ENCODE data around the gene SLC22A24. TPM values are rescaled to one million over a fixed set of nuclear protein-coding genes. Genes with fewer than 3 reads are reported as not detected.

Gene SLC22A24
- total RNA-seq, 1 experiment from 2014 or later, result not detected

GRCh38 chr11:63165706-63166310, 21.8 kb upstream of the SLC22A24 start:
- H3K27ac Mint-ChIP-seq, result no peak overlapping the region
- ChIA-PET POLR2A (no interaction called here), CTCF (no interaction called here)
- H3K9me3 Mint-ChIP-seq, result no peaks in the 10 kb centered on the region
- DNase-seq (ENCODE audit: low spot score) (no peak), ATAC-seq (no peak)
- no peaks in the 10 kb centered on the region for H3K4me1 Mint-ChIP-seq
- no peaks in the 10 kb centered on the region for H3K36me3 Mint-ChIP-seq
- H3K27me3 Mint-ChIP-seq (ENCODE audit: low read depth), result peaks cover 61% of the 10 kb centered on the region
- H3K4me3 Mint-ChIP-seq, result no peak overlapping the region
- TF ChIP-seq SMAD3 (CRISPR knock-in tag; IDR thresholded peaks at IDR 0.05; ENCODE audit: borderline replicate concordance), result no peak

GRCh38 chr11:63155794-63156193, 11.8 kb upstream of the SLC22A24 start:
- ATAC-seq (no peak), DNase-seq (ENCODE audit: low spot score) (no peak)
- H3K9me3 Mint-ChIP-seq, result peaks cover 15% of the 10 kb centered on the region
- no peaks in the 10 kb centered on the region for H3K36me3 Mint-ChIP-seq
- POLR2A ChIA-PET, result no interaction called here
- CTCF ChIA-PET, result interaction anchor here (1.6 kb wide), 1 partner anchor 57 kb away, joined by 4 read pairs; no protein-coding TSS in a partner anchor
- H3K27ac Mint-ChIP-seq, result no peak overlapping the region
- H3K4me1 Mint-ChIP-seq, result peaks cover 9% of the 10 kb centered on the region
- H3K4me3 Mint-ChIP-seq, result no peak overlapping the region
- no peak for TF ChIP-seq SMAD4 (CRISPR knock-in tag; IDR thresholded peaks at IDR 0.05)
- H3K27me3 Mint-ChIP-seq (ENCODE audit: low read depth), result peaks cover 13% of the 10 kb centered on the region

DNA sequence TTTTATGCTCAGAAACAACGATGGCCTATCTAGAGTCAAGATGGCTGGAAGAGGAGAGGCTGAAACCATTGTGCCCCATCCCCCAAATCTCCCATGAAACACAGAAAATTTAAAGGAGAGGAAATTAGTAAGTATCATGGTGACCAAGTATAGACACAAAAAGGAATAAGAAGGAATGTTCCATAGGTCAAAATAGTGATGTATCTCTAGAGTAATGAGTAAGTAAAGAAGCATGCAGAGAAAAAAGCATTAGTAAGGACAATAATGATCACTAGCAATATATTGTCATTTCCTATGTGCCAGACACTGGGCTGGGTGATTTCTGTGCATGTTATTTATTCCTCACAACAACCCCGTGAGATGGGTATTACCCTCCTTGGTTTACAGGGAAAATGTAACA, 2.6 kb upstream of the SLC22A24 start:
- peaks cover 5% of the 10 kb centered on the region; the same call in 1 of the 2 replicates for H3K4me1 Mint-ChIP-seq
- POLR2A ChIA-PET, result no interaction called here
- peaks cover 8% of the 10 kb centered on the region for H3K27me3 Mint-ChIP-seq (ENCODE audit: low read depth)
- TF ChIP-seq MAX (CRISPR knock-in tag; IDR thresholded peaks at IDR 0.05) (no peak), ATF6 (CRISPR knock-in tag; IDR thresholded peaks at IDR 0.05) (no peak), AR (CRISPR knock-in tag; IDR thresholded peaks at IDR 0.05) (no peak), CREB1 (CRISPR knock-in tag; IDR thresholded peaks at IDR 0.05) (no peak)
- ATAC-seq (no peak), DNase-seq (ENCODE audit: low spot score) (no peak)
- H3K36me3 Mint-ChIP-seq, result no peaks in the 10 kb centered on the region
- no peak overlapping the region for H3K4me3 Mint-ChIP-seq
- no peak overlapping the region for H3K27ac Mint-ChIP-seq
- CTCF ChIA-PET, result no interaction called here
- H3K9me3 Mint-ChIP-seq, result peaks cover under 1% of the 10 kb centered on the region; the same call in 1 of the 2 replicates

- no peak overlapping the region for H3K27ac Mint-ChIP-seq
- CTCF ChIA-PET, result no interaction called here
- H3K36me3 Mint-ChIP-seq, result no peaks in the 10 kb centered on the region
- ATAC-seq (no peak), DNase-seq (ENCODE audit: low spot score) (no peak)
- H3K4me1 Mint-ChIP-seq, result peaks cover 5% of the 10 kb centered on the region; the same call in 1 of the 2 replicates
- peaks cover 19% of the 10 kb centered on the region for H3K27me3 Mint-ChIP-seq (ENCODE audit: low read depth)
- peaks cover 8% of the 10 kb centered on the region for H3K9me3 Mint-ChIP-seq
- POLR2A ChIA-PET, result no interaction called here
- no peak overlapping the region for H3K4me3 Mint-ChIP-seq
- TF ChIP-seq SP1 (CRISPR knock-in tag; conservative IDR thresholded peaks at IDR 0.05), result no peak
- no peak for TF ChIP-seq IRF1 (CRISPR knock-in tag; IDR thresholded peaks at IDR 0.05)
- no peak for TF ChIP-seq OVOL2 (CRISPR knock-in tag; IDR thresholded peaks at IDR 0.05; ENCODE audit: borderline replicate concordance)
- no peak for TF ChIP-seq ZNF396 (CRISPR knock-in tag; IDR thresholded peaks at IDR 0.05; ENCODE audit: borderline replicate concordance)
- no peak for TF ChIP-seq NR2C2 (CRISPR knock-in tag; IDR thresholded peaks at IDR 0.05)
- TF ChIP-seq HMGA2 (CRISPR knock-in tag; IDR thresholded peaks at IDR 0.05), result no peak
- no peak for TF ChIP-seq TEAD4 (CRISPR knock-in tag; IDR thresholded peaks at IDR 0.05)
- no peak for TF ChIP-seq NFATC4 (CRISPR knock-in tag; IDR thresholded peaks at IDR 0.05)
- TF ChIP-seq, protein P1, sequence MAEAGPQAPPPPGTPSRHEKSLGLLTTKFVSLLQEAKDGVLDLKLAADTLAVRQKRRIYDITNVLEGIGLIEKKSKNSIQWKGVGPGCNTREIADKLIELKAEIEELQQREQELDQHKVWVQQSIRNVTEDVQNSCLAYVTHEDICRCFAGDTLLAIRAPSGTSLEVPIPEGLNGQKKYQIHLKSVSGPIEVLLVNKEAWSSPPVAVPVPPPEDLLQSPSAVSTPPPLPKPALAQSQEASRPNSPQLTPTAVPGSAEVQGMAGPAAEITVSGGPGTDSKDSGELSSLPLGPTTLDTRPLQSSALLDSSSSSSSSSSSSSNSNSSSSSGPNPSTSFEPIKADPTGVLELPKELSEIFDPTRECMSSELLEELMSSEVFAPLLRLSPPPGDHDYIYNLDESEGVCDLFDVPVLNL (CRISPR knock-in tag; IDR thresholded peaks at IDR 0.05; ENCODE audit: borderline replicate concordance, low read depth), result no peak
- TF ChIP-seq, protein P2, sequence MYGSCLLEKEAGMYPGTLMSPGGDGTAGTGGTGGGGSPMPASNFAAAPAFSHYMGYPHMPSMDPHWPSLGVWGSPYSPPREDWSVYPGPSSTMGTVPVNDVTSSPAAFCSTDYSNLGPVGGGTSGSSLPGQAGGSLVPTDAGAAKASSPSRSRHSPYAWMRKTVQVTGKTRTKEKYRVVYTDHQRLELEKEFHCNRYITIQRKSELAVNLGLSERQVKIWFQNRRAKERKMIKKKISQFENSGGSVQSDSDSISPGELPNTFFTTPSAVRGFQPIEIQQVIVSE (CRISPR knock-in tag; IDR thresholded peaks at IDR 0.05; ENCODE audit: borderline replicate concordance), result no peak
Measured at GRCh38 chr11:63142459-63142858, 1.6 kb downstream of the SLC22A24 start.

Data from WTC11 (cell line).